HG02588 (cell line): ENCODE data around the gene NOL4L.

Source experiments
- ATAC-seq: cut with Tn5 transposase; IDR thresholded peaks from one replicate; pipeline ENCODE4 v1.9.1; 2021; ENCODE audit warnings: mild to moderate bottlenecking, moderate library complexity; ENCODE audit not compliant: unreplicated experiment

NOL4L gene

GRCh38 chr20:32585011-32585585, at the start of gene NOL4L:
Gene NOL4L, minus strand, starts transcription at chr20:32585333. Its CDS starts 443 bp downstream, at chr20:32584890.
- no peak for ATAC-seq

- no peak for ATAC-seq
Observed at GRCh38 chr20:32634041-32634805, 49.1 kb upstream of the NOL4L start.

- ATAC-seq: no peak
Observed at GRCh38 chr20:32632461-32633354, 47.6 kb upstream of the NOL4L start.

- ATAC-seq: no peak
Observed at GRCh38 chr20:32631933-32632460, 46.9 kb upstream of the NOL4L start.

- no peak for ATAC-seq
Observed at GRCh38 chr20:32629813-32630212, 44.7 kb upstream of the NOL4L start.

- ATAC-seq: no peak
Observed at GRCh38 chr20:32628960-32629530, 43.9 kb upstream of the NOL4L start.

GRCh38 chr20:32626859-32627636, 41.9 kb upstream of the NOL4L start:
- ATAC-seq: no peak

GRCh38 chr20:32626407-32626806, 41.3 kb upstream of the NOL4L start:
- ATAC-seq: no peak

- ATAC-seq: no peak
Observed at GRCh38 chr20:32625996-32626395, 40.9 kb upstream of the NOL4L start.

- no peak for ATAC-seq
Observed at GRCh38 chr20:32624687-32625345, 39.7 kb upstream of the NOL4L start.

GRCh38 chr20:32623667-32624157, 38.6 kb upstream of the NOL4L start:
- no peak for ATAC-seq

GRCh38 chr20:32622585-32623468, 37.7 kb upstream of the NOL4L start:
- no peak for ATAC-seq

- ATAC-seq: no peak
Observed at GRCh38 chr20:32621891-32622584, 36.9 kb upstream of the NOL4L start.

- ATAC-seq: no peak
Observed at GRCh38 chr20:32621071-32621890, 36.1 kb upstream of the NOL4L start.

- ATAC-seq: no peak
Observed at GRCh38 chr20:32619586-32619985, 34.5 kb upstream of the NOL4L start.

- no peak for ATAC-seq
Observed at GRCh38 chr20:32614772-32615171, 29.6 kb upstream of the NOL4L start.

- no peak for ATAC-seq
Observed at GRCh38 chr20:32614303-32614702, 29.2 kb upstream of the NOL4L start.
